Activated CD4-positive, alpha-beta T cell treated with anti-CD3 and anti-CD28 coated beads, Interleukin-2, amount 50 U/mL, for 1 hour (primary cell): ENCODE measurements around the gene MMS19.

Source experiments
- DNase-seq: peaks from one replicate; pipeline ENCODE4 v3.0.0-alpha.2; 2020

MMS19 gene

GRCh38 chr10:97525086-97525485, 26.9 kb upstream of the MMS19 start:
- DNase-seq, result no peak

GRCh38 chr10:97522937-97523336, 24.7 kb upstream of the MMS19 start:
- DNase-seq, result no peak

GRCh38 chr10:97522071-97522470, 23.8 kb upstream of the MMS19 start:
- DNase-seq, result no peak

- DNase-seq, result no peak
These were observed 22.9 kb upstream of the MMS19 start for GRCh38 chr10:97520978-97521761.

GRCh38 chr10:97520520-97520919, 22.3 kb upstream of the MMS19 start:
- no peak for DNase-seq

- DNase-seq, result no peak
These were observed 21.1 kb upstream of the MMS19 start for GRCh38 chr10:97519342-97519741.

- DNase-seq, result no peak
These were observed 20.2 kb upstream of the MMS19 start for GRCh38 chr10:97518301-97519043.

- no peak for DNase-seq
These were observed 19.6 kb upstream of the MMS19 start for GRCh38 chr10:97517778-97518300.

- DNase-seq, result no peak
These were observed 19.0 kb upstream of the MMS19 start for GRCh38 chr10:97517096-97517750.

GRCh38 chr10:97515271-97515978, 17.2 kb upstream of the MMS19 start:
- DNase-seq, result no peak

- DNase-seq, result no peak
These were observed 16.1 kb upstream of the MMS19 start for GRCh38 chr10:97514344-97514743.

- no peak for DNase-seq
These were observed 14.8 kb upstream of the MMS19 start for GRCh38 chr10:97512993-97513392.

GRCh38 chr10:97511711-97512440, 13.7 kb upstream of the MMS19 start:
- no peak for DNase-seq

- DNase-seq, result no peak
These were observed 12.5 kb upstream of the MMS19 start for GRCh38 chr10:97510686-97511085.

- DNase-seq, result no peak
These were observed 11.0 kb upstream of the MMS19 start for GRCh38 chr10:97509120-97509680.

- DNase-seq, result no peak
These were observed 10.1 kb upstream of the MMS19 start for GRCh38 chr10:97508342-97508741.

GRCh38 chr10:97506199-97506991, 8.2 kb upstream of the MMS19 start:
- DNase-seq, result no peak

- no peak for DNase-seq
These were observed 6.9 kb upstream of the MMS19 start for GRCh38 chr10:97505152-97505551.

- no peak for DNase-seq
These were observed 5.2 kb upstream of the MMS19 start for GRCh38 chr10:97503406-97503805.

- no peak for DNase-seq
These were observed 4.7 kb upstream of the MMS19 start for GRCh38 chr10:97502916-97503315.

- no peak for DNase-seq
These were observed 2.0 kb upstream of the MMS19 start for GRCh38 chr10:97500297-97500575.
